ENCODE measurements around the gene MEIS2. TPM values are rescaled to one million over a fixed set of nuclear protein-coding genes. Genes with fewer than 3 reads are reported as not detected.

MEIS2 gene
- total RNA-seq, 2 experiments from 2014 or later: not detected

DNA sequence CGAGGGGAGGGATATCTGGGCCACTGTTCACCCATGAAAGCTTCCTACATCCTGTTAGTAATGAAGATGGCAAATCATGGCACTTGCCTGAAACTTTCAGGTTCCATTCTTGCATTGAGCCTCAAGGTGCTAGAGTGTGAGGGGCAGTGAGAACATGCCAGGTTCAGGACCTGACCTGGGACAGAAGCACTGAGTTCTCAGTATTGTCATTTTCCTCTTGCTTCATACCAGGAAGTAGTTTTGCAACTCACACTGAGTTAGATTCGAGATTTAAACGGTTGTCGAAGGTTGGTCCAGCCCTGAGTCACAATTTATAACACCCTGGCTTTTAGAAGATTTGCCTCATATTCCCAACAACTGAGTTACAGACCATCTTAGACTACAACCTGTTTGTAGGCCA, 11.8 kb upstream of the MEIS2 start:
- Mint-ChIP-seq H3K27me3 (peaks cover 71% of the 10 kb centered on the region), H3K36me3 (ENCODE audit: low read depth) (peaks cover 2% of the 10 kb centered on the region), H3K9me3 (ENCODE audit: low read depth) (peaks cover 7% of the 10 kb centered on the region), H3K4me1 (peaks cover 16% of the 10 kb centered on the region), H3K27ac (no peak overlapping the region), H3K4me3 (no peak overlapping the region)
- no peak for DNase-seq
- ChIA-PET CTCF (interaction anchor here (0.7 kb wide), 1 partner anchor 101 kb away, joined by 3 read pairs; no protein-coding TSS in a partner anchor), POLR2A (no interaction called here)
- intact Hi-C loops (cut with DNase I, micrococcal nuclease): no loop called here
- no peak for ATAC-seq

DNA sequence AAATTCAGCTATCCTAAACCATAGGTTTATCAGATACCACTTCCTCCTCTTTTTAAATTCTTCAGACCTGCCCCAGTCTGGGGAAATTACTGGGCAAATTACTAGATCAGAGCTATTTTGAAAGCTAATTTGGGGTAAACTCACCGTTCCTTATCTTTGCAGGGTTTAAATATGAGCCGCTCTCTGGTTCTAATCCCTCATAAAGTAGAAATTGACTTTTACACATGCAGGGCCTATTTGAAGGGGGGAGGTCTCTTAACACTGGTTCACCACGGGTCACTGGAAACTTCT, 11.0 kb upstream of the MEIS2 start:
- H3K36me3 Mint-ChIP-seq (ENCODE audit: low read depth): peaks cover 2% of the 10 kb centered on the region
- H3K27ac Mint-ChIP-seq: no peak overlapping the region
- H3K4me3 Mint-ChIP-seq: no peak overlapping the region
- peaks cover 7% of the 10 kb centered on the region for H3K9me3 Mint-ChIP-seq (ENCODE audit: low read depth)
- ChIA-PET POLR2A (no interaction called here), CTCF (interaction anchor here (0.7 to 1.2 kb wide), 2 partner anchors 24 to 102 kb away, joined by 3 read pairs; no protein-coding TSS in a partner anchor)
- peaks cover 16% of the 10 kb centered on the region for H3K4me1 Mint-ChIP-seq
- ATAC-seq (no peak), DNase-seq (no peak)
- intact Hi-C loops (cut with DNase I, micrococcal nuclease): no loop called here
- peaks cover 74% of the 10 kb centered on the region for H3K27me3 Mint-ChIP-seq

DNA sequence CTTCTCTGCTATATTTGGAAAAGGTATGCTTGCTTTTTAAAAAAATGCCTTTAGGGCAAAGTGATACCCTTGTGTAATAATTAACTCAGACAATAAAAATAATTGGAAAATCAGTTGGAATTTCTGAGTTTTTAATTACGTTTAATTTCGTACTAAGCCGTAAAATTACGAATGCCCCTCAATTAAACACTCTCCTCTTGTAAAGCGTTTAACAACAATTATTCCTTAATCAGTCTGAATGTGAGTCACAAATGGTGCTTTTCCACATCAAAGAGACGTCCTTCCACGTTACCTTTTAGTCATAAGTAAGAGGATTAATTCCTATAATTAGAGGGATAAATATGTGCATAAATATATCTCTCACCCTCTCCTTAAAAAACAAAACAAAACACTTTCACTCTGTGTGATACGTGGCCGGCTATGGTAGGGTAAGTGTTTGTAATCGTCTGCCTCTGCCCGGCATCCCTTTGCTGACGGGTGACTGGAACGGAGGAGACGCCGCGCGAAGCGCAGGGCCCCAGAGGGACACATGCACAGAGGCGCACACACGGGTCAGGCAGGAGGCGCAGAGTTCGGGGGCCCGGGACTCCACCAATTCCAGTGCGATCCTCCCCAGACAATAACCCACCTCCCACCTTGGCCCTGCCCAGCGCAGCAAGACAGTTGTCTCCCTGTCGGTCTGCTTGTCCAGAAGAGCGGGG, 9.7 kb upstream of the MEIS2 start:
- intact Hi-C loops (cut with DNase I, micrococcal nuclease): loop anchor here in 1 of 2 experiments (10.0 kb wide), 1 partner anchor 605 kb away; no protein-coding TSS in a partner anchor
- ChIA-PET CTCF (interaction anchor here (1.2 kb wide), 2 partner anchors 14 to 25 kb away, joined by 3 read pairs; no protein-coding TSS in a partner anchor), POLR2A (no interaction called here)
- peaks cover 78% of the 10 kb centered on the region for H3K27me3 Mint-ChIP-seq
- no peak for ATAC-seq
- H3K4me3 Mint-ChIP-seq: no peak overlapping the region
- H3K4me1 Mint-ChIP-seq: peaks cover 16% of the 10 kb centered on the region
- DNase-seq: no peak
- H3K27ac Mint-ChIP-seq: no peak overlapping the region
- peaks cover 7% of the 10 kb centered on the region for H3K9me3 Mint-ChIP-seq (ENCODE audit: low read depth)
- H3K36me3 Mint-ChIP-seq (ENCODE audit: low read depth): peaks cover 2% of the 10 kb centered on the region

DNA sequence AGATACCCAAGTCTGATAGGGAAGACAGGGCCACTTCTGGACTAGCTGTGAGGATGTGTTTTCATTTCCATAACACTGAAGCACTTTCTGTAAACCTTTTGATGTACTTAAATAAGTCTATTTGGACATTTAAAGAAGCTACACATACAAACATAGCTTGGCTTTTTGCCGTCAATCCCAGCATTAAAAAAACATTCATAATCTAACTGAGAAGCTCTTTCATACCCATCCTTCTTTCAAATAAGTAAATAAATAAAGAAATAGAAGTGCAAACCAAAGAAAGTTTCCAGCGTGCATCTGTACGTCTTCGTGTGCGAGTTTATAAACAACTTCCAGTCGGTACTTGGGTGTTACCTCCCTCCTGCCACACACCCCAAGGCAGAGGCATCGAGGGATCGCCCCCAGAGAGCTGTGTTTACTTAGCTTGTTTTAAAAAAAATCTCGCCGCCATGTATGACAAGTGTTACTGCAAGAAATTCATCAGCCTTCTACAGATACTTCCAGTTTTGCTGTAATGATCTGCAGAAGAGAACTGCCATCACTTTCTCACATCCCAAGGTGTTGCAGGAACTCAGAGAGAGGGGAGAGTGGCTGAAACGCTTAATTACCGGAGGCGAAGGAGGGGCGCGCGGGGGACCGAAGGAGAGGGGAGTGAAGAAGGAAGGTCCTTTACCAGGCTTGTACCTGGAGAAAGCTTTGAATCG, 9.0 kb upstream of the MEIS2 start:
- Mint-ChIP-seq H3K36me3 (ENCODE audit: low read depth) (peaks cover 2% of the 10 kb centered on the region), H3K27ac (no peak overlapping the region), H3K4me1 (peaks cover 16% of the 10 kb centered on the region), H3K27me3 (peaks cover 83% of the 10 kb centered on the region), H3K9me3 (ENCODE audit: low read depth) (peaks cover 7% of the 10 kb centered on the region), H3K4me3 (no peak overlapping the region)
- ATAC-seq (no peak), DNase-seq (no peak)
- intact Hi-C loops (cut with DNase I, micrococcal nuclease): loop anchor here in 1 of 2 experiments (10.0 kb wide), 1 partner anchor 605 kb away; no protein-coding TSS in a partner anchor
- ChIA-PET POLR2A (no interaction called here), CTCF (interaction anchor here (1.2 kb wide), 1 partner anchor 13 kb away, joined by 3 read pairs; no protein-coding TSS in a partner anchor)

DNA sequence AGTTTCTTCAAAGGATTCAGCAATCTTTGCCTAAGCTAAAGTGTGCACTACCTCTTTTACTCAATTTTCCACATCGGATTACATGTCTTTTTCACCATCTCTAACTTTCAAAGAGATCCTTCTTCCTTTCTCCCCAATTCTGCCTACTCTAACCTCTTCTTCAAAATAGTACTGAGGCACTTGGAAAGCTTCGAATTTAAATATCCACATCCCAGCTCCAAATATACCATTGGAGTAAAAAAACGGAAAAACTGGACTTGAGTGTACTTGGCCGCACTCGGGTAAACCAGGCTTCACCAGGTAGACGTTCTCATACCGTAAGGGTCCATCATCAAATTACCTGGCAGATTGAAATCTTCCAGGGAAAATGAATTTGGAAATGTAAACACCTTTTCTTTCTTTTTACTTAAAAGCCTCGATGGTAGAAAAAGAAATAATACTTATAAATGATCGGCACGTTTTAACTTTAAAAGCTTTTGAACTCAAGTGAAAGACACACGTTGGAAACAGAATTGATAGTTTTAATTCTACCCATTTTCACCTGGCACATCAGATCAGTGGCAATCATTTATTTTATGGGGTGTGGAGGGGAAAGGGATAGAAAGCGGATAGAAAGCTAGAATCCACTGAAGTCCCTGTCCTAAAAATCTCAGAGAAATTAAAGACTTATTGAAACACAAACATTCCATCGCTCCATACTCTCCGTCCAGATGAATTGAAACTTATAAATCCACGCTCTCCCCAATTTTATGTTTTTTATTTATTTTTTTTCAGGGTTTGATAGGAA, 8.2 kb upstream of the MEIS2 start:
- Mint-ChIP-seq H3K4me1 (peaks cover 16% of the 10 kb centered on the region), H3K9me3 (ENCODE audit: low read depth) (peaks cover 7% of the 10 kb centered on the region), H3K27me3 (peaks cover 87% of the 10 kb centered on the region), H3K4me3 (no peak overlapping the region), H3K27ac (no peak overlapping the region), H3K36me3 (ENCODE audit: low read depth) (peaks cover 2% of the 10 kb centered on the region)
- ChIA-PET POLR2A (no interaction called here), CTCF (interaction anchor here (1.2 kb wide), 1 partner anchor 12 kb away, joined by 3 read pairs; no protein-coding TSS in a partner anchor)
- intact Hi-C loops (cut with DNase I, micrococcal nuclease): loop anchor here in 1 of 2 experiments (10.0 kb wide), 1 partner anchor 604 kb away; no protein-coding TSS in a partner anchor
- ATAC-seq: no peak
- DNase-seq: no peak

DNA sequence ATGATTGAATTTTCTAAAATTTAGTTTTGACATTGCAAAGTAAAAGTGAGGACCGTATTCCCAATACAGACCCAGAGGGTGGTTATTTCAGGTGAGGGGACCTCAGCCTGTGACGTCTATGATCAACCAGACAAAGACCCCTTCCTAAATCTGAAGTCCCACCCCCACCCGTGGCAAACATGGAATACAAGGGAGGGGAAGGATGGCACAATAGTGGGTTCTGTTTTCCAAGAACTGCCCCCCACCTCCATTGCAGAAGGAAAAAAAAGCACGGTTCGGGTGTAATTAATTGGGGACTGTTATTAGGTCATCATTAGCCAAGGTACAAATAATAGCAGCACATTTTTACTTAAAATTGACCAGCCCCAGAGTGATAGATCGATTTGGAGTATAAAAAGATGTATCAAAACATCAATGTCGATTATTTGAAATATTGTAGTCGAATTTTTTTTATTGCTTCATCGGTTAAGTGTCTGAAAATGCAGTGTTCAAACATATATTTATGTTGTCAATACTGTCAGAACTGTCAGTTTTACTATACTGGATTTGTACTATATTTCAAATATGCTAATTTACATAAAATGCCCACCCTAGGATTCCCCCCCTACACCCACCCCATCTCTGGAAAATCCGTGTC, 7.5 kb upstream of the MEIS2 start:
- peaks cover 88% of the 10 kb centered on the region for H3K27me3 Mint-ChIP-seq
- H3K9me3 Mint-ChIP-seq (ENCODE audit: low read depth): peaks cover 7% of the 10 kb centered on the region
- H3K4me3 Mint-ChIP-seq: no peak overlapping the region
- intact Hi-C loops (cut with DNase I, micrococcal nuclease): loop anchor here in 1 of 2 experiments (2.0 to 10.0 kb wide), 2 partner anchors 225 to 603 kb away; no protein-coding TSS in a partner anchor
- no peak overlapping the region for H3K27ac Mint-ChIP-seq
- CTCF ChIA-PET: no interaction called here
- ATAC-seq (no peak), DNase-seq (no peak)
- H3K36me3 Mint-ChIP-seq (ENCODE audit: low read depth): peaks cover 2% of the 10 kb centered on the region
- H3K4me1 Mint-ChIP-seq: peaks cover 16% of the 10 kb centered on the region
- POLR2A ChIA-PET: no interaction called here

DNA sequence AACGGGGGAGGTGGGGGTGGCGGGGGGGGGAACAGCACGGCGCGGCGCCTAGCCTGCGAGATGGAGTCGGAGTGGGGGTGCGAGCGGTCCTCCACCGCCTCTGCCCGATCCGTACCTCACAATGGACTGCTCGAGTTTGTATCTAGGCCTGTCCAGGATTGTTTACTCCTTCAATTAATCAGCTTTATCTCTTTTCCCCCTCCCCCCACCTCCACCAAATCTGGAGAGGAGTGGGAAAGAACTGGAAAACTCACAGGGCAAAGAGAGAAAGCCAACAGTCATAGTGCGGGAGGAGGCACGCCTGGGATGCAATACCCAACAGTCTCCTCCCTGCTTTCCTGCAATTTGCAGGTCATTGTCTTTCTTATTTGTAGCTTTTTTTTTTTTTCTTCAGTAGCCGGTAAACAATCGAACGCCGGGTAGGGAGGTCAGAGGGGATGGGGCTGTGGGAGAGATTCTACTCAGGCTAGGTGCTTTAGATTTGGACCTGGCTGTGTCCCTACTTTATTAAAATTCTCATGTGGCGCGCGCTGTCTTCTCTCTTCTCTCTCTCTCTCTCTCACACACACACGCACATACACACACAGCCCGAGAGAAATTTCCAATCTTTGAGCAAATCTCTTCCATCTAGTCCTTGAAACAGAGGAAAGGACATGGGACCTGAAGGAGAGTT, 6.9 kb upstream of the MEIS2 start:
- H3K27ac Mint-ChIP-seq: no peak overlapping the region
- ATAC-seq (no peak), DNase-seq (no peak)
- POLR2A ChIA-PET: no interaction called here
- H3K36me3 Mint-ChIP-seq (ENCODE audit: low read depth): peaks cover 3% of the 10 kb centered on the region
- peaks cover 20% of the 10 kb centered on the region for H3K4me1 Mint-ChIP-seq
- H3K4me3 Mint-ChIP-seq: no peak overlapping the region
- CTCF ChIA-PET: interaction anchor here (0.7 kb wide), 1 partner anchor 1324 kb away, joined by 3 read pairs; no protein-coding TSS in a partner anchor
- H3K27me3 Mint-ChIP-seq: peaks cover 89% of the 10 kb centered on the region
- peaks cover 5% of the 10 kb centered on the region for H3K9me3 Mint-ChIP-seq (ENCODE audit: low read depth)
- intact Hi-C loops (cut with DNase I, micrococcal nuclease): loop anchor here in 1 of 2 experiments (2.0 to 10.0 kb wide), 2 partner anchors 224 to 602 kb away; no protein-coding TSS in a partner anchor

DNA sequence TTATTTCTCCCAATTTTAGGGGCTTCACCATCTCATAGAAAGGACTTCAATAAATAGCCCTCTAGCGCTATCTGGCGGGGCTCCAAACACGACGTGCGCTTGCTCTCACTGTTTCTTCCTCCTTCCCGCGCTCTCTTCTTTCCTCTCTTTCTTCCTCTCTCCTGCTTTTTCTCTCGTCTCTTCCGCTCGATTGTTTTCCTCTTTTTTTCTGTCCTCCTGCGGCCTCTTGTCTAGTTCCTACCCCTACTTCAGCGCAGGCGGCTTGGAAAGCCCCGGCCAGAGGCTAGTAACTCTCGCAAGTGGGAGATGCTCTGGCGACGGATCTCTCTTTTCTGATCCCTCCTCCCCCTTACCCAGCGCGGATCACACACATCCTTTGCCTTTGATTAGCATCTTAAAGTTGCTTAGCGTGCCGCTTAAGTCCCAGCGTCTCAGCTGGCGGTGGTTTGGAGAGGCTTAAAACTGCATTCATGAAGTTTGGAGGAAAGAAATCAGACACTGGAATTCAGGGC, 6.2 kb upstream of the MEIS2 start:
- ATAC-seq (no peak), DNase-seq (peak; percentile 48)
- Mint-ChIP-seq H3K4me3 (no peak overlapping the region), H3K4me1 (peaks cover 20% of the 10 kb centered on the region), H3K27me3 (peaks cover 88% of the 10 kb centered on the region), H3K27ac (no peak overlapping the region), H3K9me3 (ENCODE audit: low read depth) (peaks cover 2% of the 10 kb centered on the region), H3K36me3 (ENCODE audit: low read depth) (peaks cover 4% of the 10 kb centered on the region)
- intact Hi-C loops (cut with DNase I, micrococcal nuclease): loop anchor here (1.0 to 10.0 kb wide), 3 partner anchors 224 to 605 kb away; no protein-coding TSS in a partner anchor
- CTCF ChIA-PET: interaction anchor here (0.7 to 1.3 kb wide), 2 partner anchors 29 to 1323 kb away, joined by 3 read pairs; no protein-coding TSS in a partner anchor
- POLR2A ChIA-PET: no interaction called here

DNA sequence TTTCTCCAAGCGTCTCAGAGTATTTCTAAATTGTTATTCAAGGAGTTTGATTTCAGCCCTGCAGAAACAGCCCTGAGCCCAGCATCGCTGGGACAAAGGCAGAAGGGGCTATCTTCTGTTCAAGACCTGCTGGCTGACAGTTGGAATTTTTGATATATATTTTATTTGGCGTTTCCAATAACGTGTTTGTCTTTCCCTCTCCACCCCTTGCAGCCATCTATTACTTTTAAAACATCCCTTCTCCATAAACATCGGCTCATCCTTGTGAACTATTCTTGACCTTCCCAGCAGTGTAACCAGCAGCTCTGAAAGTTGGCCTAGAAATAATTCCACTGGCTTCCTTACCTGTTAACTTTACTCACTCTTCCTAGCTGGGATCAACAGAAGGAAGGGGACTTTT, 5.5 kb upstream of the MEIS2 start:
- ChIA-PET POLR2A (no interaction called here), CTCF (interaction anchor here (0.7 to 1.3 kb wide), 2 partner anchors 30 to 1534 kb away, joined by 3 read pairs; no protein-coding TSS in a partner anchor)
- Mint-ChIP-seq H3K4me3 (no peak overlapping the region), H3K9me3 (ENCODE audit: low read depth) (peaks cover 2% of the 10 kb centered on the region), H3K27ac (no peak overlapping the region), H3K4me1 (peaks cover 19% of the 10 kb centered on the region), H3K36me3 (ENCODE audit: low read depth) (peaks cover 4% of the 10 kb centered on the region), H3K27me3 (peaks cover 87% of the 10 kb centered on the region)
- intact Hi-C loops (cut with DNase I, micrococcal nuclease): loop anchor here (1.0 to 10.0 kb wide), 3 partner anchors 223 to 605 kb away; no protein-coding TSS in a partner anchor
- no peak for DNase-seq
- ATAC-seq: no peak

DNA sequence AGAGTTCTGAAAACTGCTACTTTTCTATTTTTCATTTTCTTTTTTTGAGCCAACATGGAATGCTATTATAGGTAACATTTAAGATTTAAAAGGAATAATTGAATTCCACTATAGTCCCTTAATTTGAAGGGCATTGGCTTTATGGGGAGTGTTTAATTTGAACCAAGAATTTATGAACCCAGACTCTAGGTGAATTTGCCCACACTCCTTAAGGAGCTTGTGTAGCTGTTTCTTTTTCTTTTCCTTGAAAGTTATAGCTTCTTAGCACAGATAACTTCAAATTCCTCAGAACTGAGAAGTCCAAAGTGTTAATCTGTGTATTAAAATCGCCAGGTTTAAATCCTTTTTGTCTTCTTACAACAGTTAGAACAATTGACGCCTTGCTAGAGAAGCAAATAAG, 4.7 kb upstream of the MEIS2 start:
- no peak for ATAC-seq
- Mint-ChIP-seq H3K4me3 (no peak overlapping the region), H3K27me3 (peaks cover 85% of the 10 kb centered on the region), H3K36me3 (ENCODE audit: low read depth) (peaks cover 7% of the 10 kb centered on the region), H3K4me1 (peaks cover 15% of the 10 kb centered on the region), H3K9me3 (ENCODE audit: low read depth) (peaks cover 2% of the 10 kb centered on the region), H3K27ac (no peak overlapping the region)
- intact Hi-C loops (cut with DNase I, micrococcal nuclease): loop anchor here in 1 of 2 experiments (10.0 kb wide), 1 partner anchor 600 kb away; no protein-coding TSS in a partner anchor
- CTCF ChIA-PET: interaction anchor here (0.6 kb wide), 1 partner anchor 512 kb away, joined by 3 read pairs; no protein-coding TSS in a partner anchor
- POLR2A ChIA-PET: no interaction called here
- DNase-seq: no peak
